ENCODE measurements around the gene NKX6-1.

The NKX6-1 gene

DNA sequence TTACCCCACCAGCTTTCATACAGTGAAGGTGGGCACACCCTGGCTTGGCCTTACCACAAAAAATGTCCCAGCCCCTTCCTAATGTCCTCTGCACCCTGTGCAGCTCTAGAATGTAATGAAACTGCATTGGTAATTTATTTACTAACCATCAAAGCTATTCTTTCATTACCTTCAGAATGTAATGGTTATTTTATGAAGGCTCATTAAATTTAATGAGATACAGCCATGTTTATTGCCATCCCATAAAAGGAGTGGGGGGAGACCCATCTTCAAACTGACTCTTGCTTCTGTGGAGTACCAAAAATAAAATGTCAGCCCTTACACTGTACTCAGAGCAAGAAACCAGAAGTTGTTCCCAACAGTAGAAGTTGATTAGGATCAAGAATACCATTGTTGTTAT, 25.0 kb downstream of the NKX6-1 start:
- H3K4me3 ChIP-seq (replicated peaks; ENCODE audit: low read depth, low read length), result no peak overlapping the region
- TF ChIP-seq, protein P1, sequence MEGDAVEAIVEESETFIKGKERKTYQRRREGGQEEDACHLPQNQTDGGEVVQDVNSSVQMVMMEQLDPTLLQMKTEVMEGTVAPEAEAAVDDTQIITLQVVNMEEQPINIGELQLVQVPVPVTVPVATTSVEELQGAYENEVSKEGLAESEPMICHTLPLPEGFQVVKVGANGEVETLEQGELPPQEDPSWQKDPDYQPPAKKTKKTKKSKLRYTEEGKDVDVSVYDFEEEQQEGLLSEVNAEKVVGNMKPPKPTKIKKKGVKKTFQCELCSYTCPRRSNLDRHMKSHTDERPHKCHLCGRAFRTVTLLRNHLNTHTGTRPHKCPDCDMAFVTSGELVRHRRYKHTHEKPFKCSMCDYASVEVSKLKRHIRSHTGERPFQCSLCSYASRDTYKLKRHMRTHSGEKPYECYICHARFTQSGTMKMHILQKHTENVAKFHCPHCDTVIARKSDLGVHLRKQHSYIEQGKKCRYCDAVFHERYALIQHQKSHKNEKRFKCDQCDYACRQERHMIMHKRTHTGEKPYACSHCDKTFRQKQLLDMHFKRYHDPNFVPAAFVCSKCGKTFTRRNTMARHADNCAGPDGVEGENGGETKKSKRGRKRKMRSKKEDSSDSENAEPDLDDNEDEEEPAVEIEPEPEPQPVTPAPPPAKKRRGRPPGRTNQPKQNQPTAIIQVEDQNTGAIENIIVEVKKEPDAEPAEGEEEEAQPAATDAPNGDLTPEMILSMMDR (IDR thresholded peaks at IDR 0.05; ENCODE audit: insufficient read depth, low read length, poor library complexity, severe bottlenecking), result no peak
- no peaks in the 10 kb centered on the region for H3K27me3 ChIP-seq (replicated peaks; ENCODE audit: control insufficient read depth, insufficient read depth, low read length)
- no peaks in the 10 kb centered on the region for H3K36me3 ChIP-seq (ENCODE audit: control insufficient read depth, insufficient read depth, low read length)
- DNase-seq (ENCODE audit: extremely low read depth, insufficient read length), result no peak

DNA sequence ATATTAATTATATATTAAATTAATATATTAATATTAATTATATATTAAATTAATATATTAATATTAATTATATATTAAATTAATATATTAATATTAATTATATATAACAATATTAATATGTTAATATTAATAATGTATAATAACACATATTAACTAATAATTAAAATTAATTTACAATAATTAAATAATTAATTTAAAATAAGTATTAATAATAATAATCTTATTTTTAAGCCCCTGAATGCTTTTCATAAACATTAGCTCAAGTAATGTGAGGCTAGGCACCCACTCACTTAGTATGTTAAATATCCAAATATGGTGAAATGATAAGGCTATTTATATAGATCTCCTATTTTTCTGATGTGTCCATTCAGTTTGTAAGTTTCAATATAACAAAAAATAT, 26.9 kb downstream of the NKX6-1 start:
- no peak for DNase-seq (ENCODE audit: extremely low read depth, insufficient read length)
- H3K36me3 ChIP-seq (ENCODE audit: control insufficient read depth, insufficient read depth, low read length), result no peaks in the 10 kb centered on the region
- H3K4me3 ChIP-seq (replicated peaks; ENCODE audit: low read depth, low read length), result no peak overlapping the region
- TF ChIP-seq, protein P1 (IDR thresholded peaks at IDR 0.05; ENCODE audit: insufficient read depth, low read length, poor library complexity, severe bottlenecking), result no peak
- no peaks in the 10 kb centered on the region for H3K27me3 ChIP-seq (replicated peaks; ENCODE audit: control insufficient read depth, insufficient read depth, low read length)

DNA sequence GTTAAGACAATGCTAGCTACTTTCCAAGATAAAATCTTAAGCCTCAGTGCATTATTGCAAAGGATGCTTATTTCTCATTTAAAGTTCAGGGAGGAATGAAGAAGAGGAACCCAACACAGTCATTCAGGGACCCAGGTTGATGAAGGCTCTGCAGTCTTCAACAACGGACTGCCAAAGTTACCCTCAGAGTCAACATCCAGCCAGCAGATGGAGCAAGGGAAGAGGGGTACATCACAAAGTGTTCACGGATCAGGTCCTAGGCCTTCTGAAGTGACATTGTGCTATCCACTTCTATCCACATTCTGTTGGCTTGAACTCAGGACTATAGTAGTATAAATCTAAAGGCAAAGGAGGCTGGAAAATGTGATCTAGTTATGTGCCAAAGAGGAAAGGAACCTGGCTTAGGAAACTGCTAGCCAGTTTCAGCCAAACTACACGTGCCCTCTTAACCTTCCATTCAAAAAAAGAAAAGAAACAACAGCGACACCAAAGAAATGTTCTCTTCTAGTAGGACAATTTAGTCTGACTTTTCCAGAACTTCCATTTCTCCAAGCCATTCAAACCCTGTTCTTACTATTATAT, 28.8 kb downstream of the NKX6-1 start:
- no peak overlapping the region for H3K4me3 ChIP-seq (replicated peaks; ENCODE audit: low read depth, low read length)
- H3K27me3 ChIP-seq (replicated peaks; ENCODE audit: control insufficient read depth, insufficient read depth, low read length), result no peaks in the 10 kb centered on the region
- H3K36me3 ChIP-seq (ENCODE audit: control insufficient read depth, insufficient read depth, low read length), result no peaks in the 10 kb centered on the region
- TF ChIP-seq, protein P1 (IDR thresholded peaks at IDR 0.05; ENCODE audit: insufficient read depth, low read length, poor library complexity, severe bottlenecking), result peak; percentile 40
- no peak for DNase-seq (ENCODE audit: extremely low read depth, insufficient read length)

DNA sequence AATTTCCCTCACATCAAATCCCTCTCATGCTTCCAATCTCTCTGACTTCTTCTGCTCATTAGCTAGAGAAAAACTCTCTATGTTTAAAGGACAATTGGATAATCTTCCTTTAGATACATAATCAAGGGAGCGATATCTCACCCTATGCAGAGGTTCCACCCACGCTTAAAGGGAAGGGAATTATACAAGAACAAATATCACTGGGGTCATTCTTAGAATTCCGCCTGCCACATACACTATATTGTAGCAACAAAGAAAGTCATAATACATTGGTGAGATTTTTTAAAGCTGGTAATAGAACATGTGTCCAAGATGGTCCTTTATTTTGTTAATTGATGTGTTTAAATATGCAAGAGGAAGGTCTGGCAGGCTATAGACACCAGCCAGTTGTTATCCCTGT, 31.5 kb downstream of the NKX6-1 start:
- H3K27me3 ChIP-seq (replicated peaks; ENCODE audit: control insufficient read depth, insufficient read depth, low read length), result no peaks in the 10 kb centered on the region

DNA sequence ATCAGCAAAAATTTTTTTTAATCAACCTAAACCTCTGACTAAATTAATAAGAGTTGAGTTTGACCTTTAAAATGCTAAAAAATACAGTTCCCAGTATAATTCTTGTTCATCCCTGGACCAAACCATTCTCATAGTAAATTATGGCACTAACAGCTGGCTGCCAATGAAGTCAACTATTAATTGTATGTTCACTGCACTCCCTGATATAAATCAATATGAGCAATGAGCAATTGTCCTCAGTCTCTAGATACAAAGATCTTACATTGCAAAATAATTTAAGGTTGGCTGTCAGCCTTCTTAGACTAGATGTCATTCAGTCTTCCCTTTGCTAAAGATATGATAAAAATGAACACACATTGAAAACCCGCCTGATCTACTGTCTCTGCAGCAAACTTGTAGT, 39.3 kb downstream of the NKX6-1 start:
- no peak for DNase-seq (ENCODE audit: extremely low read depth, insufficient read length)
- no peaks in the 10 kb centered on the region; the same call in 1 of the 2 replicates for H3K27me3 ChIP-seq (replicated peaks; ENCODE audit: control insufficient read depth, insufficient read depth, low read length)
- H3K4me3 ChIP-seq (replicated peaks; ENCODE audit: low read depth, low read length), result no peak overlapping the region
- TF ChIP-seq, protein P1 (IDR thresholded peaks at IDR 0.05; ENCODE audit: insufficient read depth, low read length, poor library complexity, severe bottlenecking), result no peak
- H3K36me3 ChIP-seq (ENCODE audit: control insufficient read depth, insufficient read depth, low read length), result no peaks in the 10 kb centered on the region

More for the DNA sequence above, 31.5 kb downstream of the NKX6-1 start:
- Histone ChIP-seq H3K4me3 (replicated peaks; ENCODE audit: low read depth, low read length) (no peak overlapping the region), H3K36me3 (ENCODE audit: control insufficient read depth, insufficient read depth, low read length) (no peaks in the 10 kb centered on the region)
- TF ChIP-seq, protein P1 (IDR thresholded peaks at IDR 0.05; ENCODE audit: insufficient read depth, low read length, poor library complexity, severe bottlenecking), result no peak
- DNase-seq (ENCODE audit: extremely low read depth, insufficient read length), result no peak

DNA sequence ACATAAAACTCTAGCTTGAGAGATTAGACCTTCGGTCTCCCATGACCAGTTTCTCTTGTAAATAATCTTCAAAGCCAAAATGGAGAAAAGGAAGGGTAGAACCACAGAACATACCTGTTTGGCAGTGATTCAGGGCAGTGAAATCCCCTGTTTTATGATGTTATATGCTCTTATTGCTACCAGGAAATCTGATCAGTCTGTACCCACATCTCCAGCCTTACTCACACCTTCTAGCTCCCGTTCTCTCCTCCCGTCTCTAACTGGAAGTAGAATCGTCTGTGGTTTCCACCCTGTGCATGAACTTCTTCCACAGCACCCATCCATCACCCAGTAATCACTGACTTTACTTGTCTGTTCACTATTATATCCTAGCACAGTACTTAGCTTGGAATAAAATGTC, 42.9 kb downstream of the NKX6-1 start:
- H3K4me3 ChIP-seq (replicated peaks; ENCODE audit: low read depth, low read length), result no peak overlapping the region
- TF ChIP-seq, protein P1 (IDR thresholded peaks at IDR 0.05; ENCODE audit: insufficient read depth, low read length, poor library complexity, severe bottlenecking), result no peak
- DNase-seq (ENCODE audit: extremely low read depth, insufficient read length), result no peak
- no peaks in the 10 kb centered on the region; the same call in 1 of the 2 replicates for H3K27me3 ChIP-seq (replicated peaks; ENCODE audit: control insufficient read depth, insufficient read depth, low read length)
- H3K36me3 ChIP-seq (ENCODE audit: control insufficient read depth, insufficient read depth, low read length), result no peaks in the 10 kb centered on the region
